Mesothelial cell of epicardium (in vitro differentiated cells): ENCODE results near the gene OR8A1. TPM values are rescaled to one million over a fixed set of nuclear protein-coding genes. Genes with fewer than 3 reads are reported as not detected.

Source experiments
- DNase-seq, 2 experiments: peaks; one replicate each; pipeline ENCODE4 v3.0.0; 2021; ENCODE audit warnings: low spot score in 2 of 2; ENCODE audit not compliant: unreplicated experiment in 2 of 2
- H3K27ac Mint-ChIP-seq: 2 replicates; pipeline ENCODE4 v1.8.0; 2021; ENCODE audit warnings: mixed read lengths
- H3K27me3 Mint-ChIP-seq: 2 replicates; pipeline ENCODE4 v1.8.0; 2021; ENCODE audit warnings: low read depth, mixed read lengths
- H3K36me3 Mint-ChIP-seq: 2 replicates; pipeline ENCODE4 v1.8.0; 2021; ENCODE audit warnings: mixed read lengths
- H3K4me1 Mint-ChIP-seq: 2 replicates; pipeline ENCODE4 v1.8.0; 2021; ENCODE audit warnings: mixed read lengths
- H3K4me3 Mint-ChIP-seq: 2 replicates; pipeline ENCODE4 v1.8.0; 2021; ENCODE audit warnings: mild to moderate bottlenecking, moderate library complexity, mixed read lengths
- H3K9me3 Mint-ChIP-seq: 2 replicates; pipeline ENCODE4 v1.8.0; 2021; ENCODE audit warnings: mixed read lengths
- total RNA-seq: library from RNA; stranded (reverse); gene quantifications from 3 replicates; pipeline ENCODE4 v1.2.1, GENCODE V29; 2021
- TF ChIP-seq, protein P1 (sequence below): fragments of 200-600 bp; sonication (generic); IDR thresholded peaks from one replicate; pipeline ENCODE4 v1.5.0; 2021; ENCODE audit warnings: antibody characterized with exemption; ENCODE audit not compliant: unreplicated experiment

The OR8A1 gene
- total RNA-seq, 1 donor from 2014 or later = not detected

DNA sequence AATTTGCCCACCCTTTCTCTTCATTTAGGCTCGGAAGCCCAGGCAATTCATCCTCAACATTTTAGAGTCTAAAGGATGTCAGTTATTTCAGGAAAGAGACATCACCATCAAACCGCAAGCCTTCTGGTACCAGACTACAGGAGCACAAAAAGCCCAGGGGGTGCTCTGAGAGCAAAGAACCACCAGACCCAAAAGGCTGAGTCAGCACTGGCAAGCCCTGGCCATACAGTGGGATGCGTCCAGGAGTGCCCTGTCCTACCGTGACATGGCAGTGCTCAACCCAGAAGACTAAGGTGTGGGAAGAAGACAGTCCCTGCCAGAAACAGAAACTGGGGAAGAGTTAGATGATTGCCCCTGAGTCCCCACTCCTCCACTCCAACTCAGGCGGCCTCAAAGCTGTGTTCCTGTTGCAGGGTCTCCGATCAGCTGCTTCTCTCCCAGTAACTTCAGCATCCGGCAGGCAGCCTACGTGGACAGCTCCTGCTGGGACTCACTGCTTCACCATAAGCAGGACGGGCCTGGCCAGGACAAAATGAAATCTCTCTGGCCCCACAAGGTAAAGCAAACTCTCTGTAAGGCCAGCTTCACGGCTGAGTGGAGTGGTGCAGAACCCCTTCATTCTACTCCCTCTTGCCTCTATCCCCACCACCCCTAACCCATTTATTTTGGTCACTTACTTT, 42.9 kb downstream of the OR8A1 start:
- Mint-ChIP-seq H3K4me1 (no peaks in the 10 kb centered on the region), H3K27ac (no peak overlapping the region), H3K27me3 (peaks cover 25% of the 10 kb centered on the region), H3K9me3 (no peaks in the 10 kb centered on the region), H3K4me3 (no peak overlapping the region), H3K36me3 (no peaks in the 10 kb centered on the region)
- TF ChIP-seq, protein P1, sequence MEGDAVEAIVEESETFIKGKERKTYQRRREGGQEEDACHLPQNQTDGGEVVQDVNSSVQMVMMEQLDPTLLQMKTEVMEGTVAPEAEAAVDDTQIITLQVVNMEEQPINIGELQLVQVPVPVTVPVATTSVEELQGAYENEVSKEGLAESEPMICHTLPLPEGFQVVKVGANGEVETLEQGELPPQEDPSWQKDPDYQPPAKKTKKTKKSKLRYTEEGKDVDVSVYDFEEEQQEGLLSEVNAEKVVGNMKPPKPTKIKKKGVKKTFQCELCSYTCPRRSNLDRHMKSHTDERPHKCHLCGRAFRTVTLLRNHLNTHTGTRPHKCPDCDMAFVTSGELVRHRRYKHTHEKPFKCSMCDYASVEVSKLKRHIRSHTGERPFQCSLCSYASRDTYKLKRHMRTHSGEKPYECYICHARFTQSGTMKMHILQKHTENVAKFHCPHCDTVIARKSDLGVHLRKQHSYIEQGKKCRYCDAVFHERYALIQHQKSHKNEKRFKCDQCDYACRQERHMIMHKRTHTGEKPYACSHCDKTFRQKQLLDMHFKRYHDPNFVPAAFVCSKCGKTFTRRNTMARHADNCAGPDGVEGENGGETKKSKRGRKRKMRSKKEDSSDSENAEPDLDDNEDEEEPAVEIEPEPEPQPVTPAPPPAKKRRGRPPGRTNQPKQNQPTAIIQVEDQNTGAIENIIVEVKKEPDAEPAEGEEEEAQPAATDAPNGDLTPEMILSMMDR = no peak
- DNase-seq = peak in 1 of 2 experiments; percentile 43

DNA sequence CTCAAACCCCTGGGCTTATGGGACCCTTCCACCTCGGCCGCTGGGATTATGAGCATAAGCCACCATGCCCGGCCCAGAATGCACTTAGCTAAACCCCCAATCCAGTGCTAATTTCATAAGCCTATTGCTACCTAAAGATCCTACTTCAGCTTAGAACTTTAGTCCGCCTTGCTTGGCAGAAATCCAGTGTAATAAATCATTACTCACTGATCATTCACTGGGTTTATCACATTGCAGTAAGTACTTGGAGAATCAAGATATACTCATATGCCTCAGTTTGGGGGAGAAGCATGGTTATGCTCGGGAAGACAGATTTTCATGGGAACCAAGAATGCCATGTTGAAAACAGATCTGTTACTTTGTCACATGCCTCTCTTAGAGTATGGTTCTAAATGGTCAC, 49.1 kb downstream of the OR8A1 start:
- no peaks in the 10 kb centered on the region for H3K9me3 Mint-ChIP-seq
- TF ChIP-seq, protein P1 = no peak

More for the DNA sequence above, 49.1 kb downstream of the OR8A1 start:
- Mint-ChIP-seq H3K27me3 (peaks cover 48% of the 10 kb centered on the region), H3K36me3 (no peaks in the 10 kb centered on the region), H3K4me1 (peaks cover 12% of the 10 kb centered on the region), H3K4me3 (no peak overlapping the region), H3K27ac (no peak overlapping the region)
- DNase-seq = no peak

Other genes starting within 250 kb of the OR8A1 start
- not detected in 3 replicates for gene OR8D2, start 249.8 kb upstream of the OR8A1 start, total RNA-seq
- gene OR8B2, start 185.5 kb upstream of the OR8A1 start, total RNA-seq = not detected in 3 replicates
- not detected in 3 replicates for gene OR8B3, start 171.0 kb upstream of the OR8A1 start, total RNA-seq
- gene OR8B4, start 145.1 kb upstream of the OR8A1 start, total RNA-seq = not detected in 3 replicates
- not detected in 3 replicates for gene OR8B8, start 124.3 kb upstream of the OR8A1 start, total RNA-seq
- gene OR8B12, start 26.3 kb upstream of the OR8A1 start, total RNA-seq = not detected in 3 replicates
- gene PANX3, start 41.4 kb downstream of the OR8A1 start, total RNA-seq = not detected in 3 replicates
- 30.9 to 37.3 TPM (median 35.2 TPM) in 3 replicates for gene TBRG1, start 52.9 kb downstream of the OR8A1 start, total RNA-seq
- gene SIAE, start 103.7 kb downstream of the OR8A1 start, total RNA-seq = 8.8 to 10.7 TPM (median 8.8 TPM) in 3 replicates
- 3.8 to 7.7 TPM (median 5.5 TPM) in 3 replicates for gene SPA17, start 103.9 kb downstream of the OR8A1 start, total RNA-seq
- gene NRGN, start 169.9 kb downstream of the OR8A1 start, total RNA-seq = 2.7 to 2.9 TPM (median 2.7 TPM) in 3 replicates
- gene VSIG2, start 182.3 kb downstream of the OR8A1 start, total RNA-seq = 0.25 to 0.66 TPM (median 0.44 TPM) in 3 replicates
- 0.85 to 1.1 TPM (median 0.95 TPM) in 3 replicates for gene ESAM, start 192.3 kb downstream of the OR8A1 start, total RNA-seq
- gene MSANTD2, start 230.4 kb downstream of the OR8A1 start, total RNA-seq = 32.8 to 37.3 TPM (median 34.4 TPM) in 3 replicates